Measurements from ENCODE around the gene BAZ1A. TPM values are rescaled to one million over a fixed set of nuclear protein-coding genes. Genes with fewer than 3 reads are reported as not detected.
"Not testable (repeated sequence)": the region's sequence is repeated elsewhere in the genome, so short reads cannot be mapped to it uniquely, and the experiment has no call there.

The BAZ1A gene
- polyA plus RNA-seq, 1 donor, result 38.1 TPM

GRCh38 chr14:34785223-34786006 lies 89.7 kb downstream of the BAZ1A start:
- no peak for DNase-seq

GRCh38 chr14:34782031-34782430 lies 93.1 kb downstream of the BAZ1A start:
- no peak for DNase-seq

DNA sequence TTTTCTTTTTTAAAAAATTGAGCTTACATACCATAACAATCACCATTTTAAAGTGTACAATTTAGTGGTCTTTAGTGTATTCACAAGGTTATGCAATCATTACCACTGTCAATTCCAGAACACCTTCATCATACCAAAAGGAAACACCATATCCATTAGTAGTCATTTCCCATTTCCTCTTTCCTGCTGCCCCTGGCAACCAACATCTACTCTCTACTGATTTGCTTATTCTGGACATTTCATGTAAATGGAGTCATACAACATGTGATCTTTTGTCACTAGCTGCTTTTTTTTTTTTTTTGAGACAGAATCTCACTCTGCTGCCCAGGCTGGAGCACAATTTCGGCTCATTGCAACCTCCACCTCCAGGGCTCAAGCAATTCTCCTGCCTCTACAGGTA lies 93.9 kb downstream of the BAZ1A start:
- DNase-seq, result no peak

- DNase-seq, result no peak
Measured at GRCh38 chr14:34780646-34781045, 94.5 kb downstream of the BAZ1A start.

- DNase-seq, result no peak
Measured at GRCh38 chr14:34778744-34779143, 96.4 kb downstream of the BAZ1A start.

DNA sequence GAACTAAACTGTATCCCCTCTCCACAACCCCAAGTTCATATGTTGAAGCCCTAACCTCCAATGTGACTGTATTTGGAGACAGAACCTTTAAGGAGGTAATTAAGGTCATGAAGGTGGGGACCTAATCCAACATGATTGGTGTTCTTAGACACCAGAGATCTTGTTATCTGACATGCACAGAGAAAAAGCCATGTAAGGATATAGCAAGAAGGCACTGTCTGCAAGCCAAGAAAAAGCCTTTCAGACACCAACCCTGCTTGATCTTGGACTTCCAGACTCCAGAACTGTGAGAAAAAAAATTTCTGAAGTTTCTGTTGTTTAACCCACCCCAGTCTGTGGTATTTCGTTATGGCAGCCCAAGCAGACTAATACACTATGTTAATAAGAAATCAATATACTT lies 98.5 kb downstream of the BAZ1A start:
- no peak for DNase-seq

GRCh38 chr14:34775922-34776321 lies 99.2 kb downstream of the BAZ1A start:
- DNase-seq, result no peak

DNA sequence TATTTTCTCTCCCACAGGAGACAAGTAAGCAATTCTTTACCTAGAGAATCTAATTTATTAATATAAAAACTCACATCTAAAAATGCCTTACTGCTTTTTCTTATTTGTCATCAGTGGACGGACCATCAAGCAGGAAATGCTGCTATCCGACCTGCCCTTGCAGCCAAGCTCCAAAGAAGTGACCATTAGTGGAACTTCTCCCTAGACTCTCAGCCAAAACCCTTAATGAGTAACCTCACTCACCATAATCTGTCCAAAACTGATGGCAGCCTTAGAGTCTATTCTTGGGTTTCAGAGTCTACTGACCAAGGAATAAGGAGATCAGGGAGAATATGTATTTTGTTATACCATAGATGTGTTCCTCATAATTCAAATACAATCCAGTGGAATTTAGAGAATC lies 99.8 kb downstream of the BAZ1A start:
- DNase-seq, result no peak

- no peak for DNase-seq
Measured at GRCh38 chr14:34770901-34771300, 104.3 kb downstream of the BAZ1A start.

GRCh38 chr14:34766606-34767005 lies 108.6 kb downstream of the BAZ1A start:
- no peak for DNase-seq

DNA sequence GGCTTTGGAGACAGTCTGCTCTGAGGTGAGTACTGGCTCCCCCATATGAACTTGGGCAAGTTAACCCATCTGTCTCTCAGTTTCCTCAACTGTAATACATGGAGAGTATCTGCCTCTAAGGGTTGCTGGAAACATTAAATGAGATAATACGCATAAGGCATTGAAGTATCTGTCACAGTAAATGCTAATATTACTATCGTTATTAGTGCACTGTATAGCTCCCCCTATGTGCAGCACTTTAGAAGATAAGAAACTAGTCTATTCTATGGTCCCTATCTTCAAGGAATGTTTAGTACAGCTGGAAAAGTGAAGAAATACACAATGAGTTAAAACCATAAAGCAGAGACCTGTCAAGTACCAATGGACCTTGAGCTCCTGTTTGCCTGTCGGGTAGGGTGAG lies 109.1 kb downstream of the BAZ1A start:
- no peak for DNase-seq

DNA sequence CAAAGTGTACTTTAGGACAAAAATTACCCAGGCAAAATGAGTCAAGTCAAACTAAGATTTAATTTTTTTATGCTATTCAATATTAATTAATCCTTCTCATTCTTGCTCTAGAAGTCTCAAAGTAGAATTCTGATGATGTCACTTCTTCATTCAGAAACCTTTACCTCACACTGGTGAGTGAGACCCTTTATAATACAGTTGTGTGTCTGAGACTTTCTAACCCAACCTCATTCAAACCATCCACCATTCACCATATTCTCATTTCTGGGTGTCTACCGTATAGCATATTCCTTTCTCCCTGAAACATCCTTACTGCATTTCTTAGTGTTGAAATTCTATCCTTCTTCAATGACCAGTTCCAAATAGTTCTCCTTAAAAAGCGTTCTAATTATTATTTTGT lies 119.9 kb downstream of the BAZ1A start:
- DNase-seq, result no peak

DNA sequence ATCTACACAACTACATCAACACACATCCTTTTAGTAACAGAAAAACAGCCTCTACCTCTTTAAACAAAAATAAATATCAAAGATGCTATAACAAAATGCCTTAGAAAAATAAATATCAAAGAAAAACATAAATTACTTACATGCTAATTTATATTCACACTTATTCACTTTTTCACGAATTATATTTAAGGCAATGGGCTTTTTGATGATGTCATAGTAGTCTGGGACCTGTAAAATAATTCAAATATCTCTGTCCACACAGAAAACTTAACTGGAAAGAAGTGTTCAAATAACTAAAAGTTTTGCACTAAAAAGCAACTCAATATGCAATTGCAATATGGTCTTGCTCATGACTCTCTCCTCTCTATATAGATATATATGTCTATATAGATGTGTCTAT lies 120.5 kb downstream of the BAZ1A start:
- DNase-seq, result no peak

GRCh38 chr14:34750670-34751069 lies 124.5 kb downstream of the BAZ1A start:
- DNase-seq, result no peak

DNA sequence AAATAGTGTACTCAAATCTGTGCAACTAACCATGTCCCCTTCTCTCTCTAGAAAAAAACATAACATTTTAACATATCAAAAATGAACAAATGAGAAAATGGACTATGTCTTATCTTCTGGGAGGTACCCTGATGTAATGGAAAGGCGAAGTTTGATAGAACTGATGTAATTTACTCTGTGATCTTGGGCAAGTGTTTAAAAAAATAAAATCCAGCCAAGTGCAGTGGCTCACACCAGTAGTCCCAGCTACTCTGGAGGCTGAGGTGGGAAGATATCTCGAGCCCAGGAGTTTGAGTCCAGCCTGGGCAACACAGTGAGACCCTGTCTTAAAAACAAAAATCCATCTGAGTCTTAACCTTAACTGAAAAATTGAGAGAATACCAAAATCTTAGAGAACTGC lies 124.9 kb downstream of the BAZ1A start:
- DNase-seq, result no peak

- DNase-seq, result no peak
Measured at GRCh38 chr14:34749408-34749807, 125.8 kb downstream of the BAZ1A start.

- no peak for DNase-seq
Measured at GRCh38 chr14:34742270-34743115, 132.7 kb downstream of the BAZ1A start.

DNA sequence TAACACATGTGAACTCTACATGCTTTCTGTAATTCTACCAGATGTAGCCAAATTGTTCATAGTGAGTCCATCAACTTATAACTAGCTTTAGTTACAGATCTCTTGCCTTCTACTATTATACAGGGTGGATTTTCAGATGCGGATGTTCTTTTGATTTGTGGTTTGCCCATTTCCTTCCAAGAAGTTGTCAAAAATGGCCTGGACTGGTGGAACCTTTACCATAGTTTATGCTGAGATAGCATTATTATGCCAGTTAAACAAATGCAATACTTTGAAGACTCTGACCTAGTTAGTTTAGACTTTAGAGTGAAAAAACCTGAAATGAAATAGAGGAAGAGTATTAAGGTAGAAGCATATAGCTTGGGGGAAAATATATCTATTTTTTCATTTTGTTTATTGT lies 133.3 kb downstream of the BAZ1A start:
- no peak for DNase-seq

DNA sequence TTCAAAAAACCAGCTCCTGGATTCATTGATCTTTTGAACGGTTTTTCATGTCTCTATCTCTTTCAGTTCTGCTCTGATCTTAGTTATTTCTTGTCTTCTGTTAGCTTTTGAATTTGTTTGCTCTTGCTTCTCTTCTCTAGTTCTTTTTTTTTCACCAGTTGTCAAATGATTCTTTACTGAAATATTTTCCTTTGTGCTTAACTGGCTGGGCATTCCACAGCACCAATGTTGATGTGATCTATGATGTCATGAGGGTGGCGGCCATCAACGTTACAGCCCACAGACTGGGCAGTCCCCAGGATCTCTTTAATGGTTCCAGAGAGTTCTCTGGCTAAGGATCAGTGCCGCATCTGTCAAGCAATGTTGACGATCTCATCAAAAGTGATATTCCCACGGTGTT lies 135.0 kb downstream of the BAZ1A start:
- DNase-seq, result not testable (repeated sequence)

GRCh38 chr14:34737079-34737478 lies 138.1 kb downstream of the BAZ1A start:
- DNase-seq, result not testable (repeated sequence)

- no peak for DNase-seq
Measured at GRCh38 chr14:34733245-34733644, 141.9 kb downstream of the BAZ1A start.

- no peak for DNase-seq
Measured at GRCh38 chr14:34732802-34733201, 142.4 kb downstream of the BAZ1A start.

GRCh38 chr14:34723867-34724266 lies 151.3 kb downstream of the BAZ1A start:
- DNase-seq, result no peak

Data from left kidney (tissue), 2 donors.